GM18517 (cell line): Measurements from ENCODE around the gene GBE1.
A peak's percentile ranks its signal among the peaks of the same experiment; 100 is the strongest.

ENCODE experiments used
- ATAC-seq: cut with Tn5 transposase; IDR thresholded peaks from one replicate; pipeline ENCODE4 v1.9.1; 2021; ENCODE audit warnings: mild to moderate bottlenecking, moderate library complexity; ENCODE audit not compliant: unreplicated experiment

The GBE1 gene

DNA sequence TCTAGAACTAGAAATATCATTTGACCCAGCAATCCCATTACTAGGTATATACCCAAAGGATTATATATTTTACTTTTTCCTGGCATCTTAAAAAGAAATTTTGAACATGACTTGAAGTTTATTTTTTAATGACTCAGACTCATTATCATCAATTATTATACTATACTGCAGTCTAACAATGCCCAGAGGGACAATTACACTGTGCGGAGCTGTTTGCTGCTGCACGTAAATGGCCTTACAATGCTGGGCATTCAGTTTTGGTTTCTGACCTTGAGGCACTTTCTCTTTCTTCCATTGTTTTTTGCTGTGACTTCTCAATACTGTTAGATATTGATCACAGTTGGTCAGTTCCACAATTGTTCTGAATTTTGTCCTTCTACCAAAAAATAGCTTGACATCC, 128.8 kb downstream of the GBE1 start:
- ATAC-seq = no peak

- ATAC-seq = no peak
Measured at GRCh38 chr3:81624756-81625155, 136.7 kb downstream of the GBE1 start.

DNA sequence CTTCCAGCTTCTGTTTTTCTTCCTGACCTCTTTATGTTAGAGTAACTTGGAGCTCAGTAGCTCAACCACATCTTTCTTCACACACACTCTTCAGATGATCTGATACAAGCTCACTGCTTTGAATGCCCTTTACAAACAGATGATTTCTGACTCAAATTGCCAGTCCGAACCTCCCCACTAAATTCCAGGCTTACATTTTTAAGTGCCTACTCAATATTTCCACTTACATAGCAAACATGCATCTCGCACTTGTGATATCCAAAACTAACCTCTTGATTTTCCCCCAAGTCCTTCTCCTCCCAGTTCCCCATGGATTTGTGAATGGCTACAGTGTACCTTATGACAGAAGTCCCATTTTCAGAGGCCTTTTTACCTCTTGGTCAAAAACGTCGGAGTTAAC, 139.1 kb downstream of the GBE1 start:
- no peak for ATAC-seq

DNA sequence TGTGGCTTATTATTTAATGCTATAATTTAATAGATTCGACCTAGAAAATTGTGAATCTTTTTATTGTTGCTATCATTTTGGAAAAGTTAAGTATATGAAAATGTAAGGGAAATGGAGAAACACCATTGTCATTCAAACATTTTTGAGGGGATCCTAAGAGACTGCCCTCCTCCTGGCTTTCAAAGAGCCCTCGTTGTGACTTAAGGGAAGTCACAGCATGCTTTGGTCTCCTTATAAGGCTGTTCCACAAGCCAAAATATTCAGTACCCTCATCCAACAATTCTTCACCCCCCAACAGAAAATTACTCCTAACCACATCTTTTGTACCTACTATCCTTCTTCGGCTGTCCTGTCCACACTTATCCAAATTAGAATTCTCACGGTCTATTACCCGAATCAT, 140.2 kb downstream of the GBE1 start:
- no peak for ATAC-seq

GRCh38 chr3:81620849-81621248, 140.6 kb downstream of the GBE1 start:
- no peak for ATAC-seq

DNA sequence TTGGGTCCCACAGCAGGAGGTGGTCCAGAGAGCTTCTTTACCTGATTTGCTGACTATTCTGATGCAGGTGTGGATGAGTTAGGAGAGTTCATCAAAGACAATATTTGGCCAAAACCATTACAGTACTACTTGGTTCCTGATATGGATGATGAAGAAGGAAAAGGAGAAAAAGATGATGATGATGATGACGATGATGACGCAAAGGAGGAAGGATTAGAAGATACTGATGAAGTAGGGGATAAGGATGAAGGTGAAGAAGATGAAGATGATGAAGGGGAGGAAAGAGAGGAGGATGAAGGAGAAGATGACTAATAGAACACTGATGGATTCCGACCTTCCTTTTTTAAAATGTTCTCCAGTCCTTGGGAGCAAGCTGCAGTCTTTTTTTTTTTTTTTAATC, 148.7 kb downstream of the GBE1 start:
- no peak for ATAC-seq

DNA sequence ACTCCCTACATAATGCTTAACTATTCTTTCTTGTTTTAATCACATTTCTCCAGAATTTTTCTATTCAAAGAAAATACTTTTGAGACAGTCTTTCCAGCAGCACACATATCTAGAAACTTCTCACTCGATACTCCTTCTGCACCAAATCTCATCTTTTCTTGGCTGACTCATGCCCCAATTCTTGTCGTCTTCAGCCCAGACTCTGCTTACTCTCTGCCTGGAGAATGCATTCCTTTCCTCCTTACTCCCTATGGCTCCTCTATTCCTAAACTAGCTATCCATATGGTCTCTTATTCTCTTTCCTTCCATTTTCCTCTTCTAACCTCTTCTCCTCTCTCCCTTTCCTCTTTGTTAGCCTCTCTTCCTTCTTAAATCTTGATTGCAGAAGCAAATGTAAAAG, 158.7 kb downstream of the GBE1 start:
- no peak for ATAC-seq

GRCh38 chr3:81601707-81602305, 159.6 kb downstream of the GBE1 start:
- no peak for ATAC-seq

GRCh38 chr3:81592101-81592500, 169.3 kb downstream of the GBE1 start:
- no peak for ATAC-seq

GRCh38 chr3:81585937-81586336, 175.5 kb downstream of the GBE1 start:
- ATAC-seq = no peak

- ATAC-seq = no peak
Measured at GRCh38 chr3:81585056-81585455, 176.4 kb downstream of the GBE1 start.

DNA sequence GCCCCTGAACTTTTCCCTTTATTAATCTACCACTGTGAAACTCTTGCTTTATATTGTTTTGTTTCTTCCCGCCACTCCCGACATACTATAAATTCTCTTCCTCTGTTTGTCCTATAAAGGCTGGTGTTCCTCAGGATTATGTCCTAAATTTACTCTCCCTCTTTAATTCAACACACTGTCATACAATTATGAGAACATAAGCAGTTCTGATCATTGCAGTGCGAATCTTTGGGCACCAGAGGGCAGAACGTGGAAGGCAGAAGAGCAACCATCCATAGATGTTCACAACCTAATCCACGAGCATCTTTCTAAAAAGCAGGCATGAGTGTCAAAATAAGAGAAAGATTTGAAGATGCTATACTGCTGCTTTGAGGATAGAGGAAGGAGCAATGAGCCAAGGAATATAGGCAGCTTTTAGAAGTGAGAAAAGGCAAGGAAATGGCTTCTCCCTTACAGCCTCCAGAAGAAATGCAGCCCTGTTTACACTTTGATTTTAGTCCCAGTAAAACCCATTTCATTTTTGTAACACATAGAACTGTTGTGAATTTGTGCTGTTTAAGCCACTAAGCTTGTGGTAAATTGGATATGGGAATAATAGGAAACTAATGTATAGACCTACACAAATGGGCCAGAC, 179.4 kb downstream of the GBE1 start:
- peak; percentile 79 for ATAC-seq

GRCh38 chr3:81580355-81580754, 181.1 kb downstream of the GBE1 start:
- no peak for ATAC-seq

- ATAC-seq = no peak
Measured at GRCh38 chr3:81579744-81580143, 181.7 kb downstream of the GBE1 start.

- no peak for ATAC-seq
Measured at GRCh38 chr3:81572201-81572756, 189.2 kb downstream of the GBE1 start.

DNA sequence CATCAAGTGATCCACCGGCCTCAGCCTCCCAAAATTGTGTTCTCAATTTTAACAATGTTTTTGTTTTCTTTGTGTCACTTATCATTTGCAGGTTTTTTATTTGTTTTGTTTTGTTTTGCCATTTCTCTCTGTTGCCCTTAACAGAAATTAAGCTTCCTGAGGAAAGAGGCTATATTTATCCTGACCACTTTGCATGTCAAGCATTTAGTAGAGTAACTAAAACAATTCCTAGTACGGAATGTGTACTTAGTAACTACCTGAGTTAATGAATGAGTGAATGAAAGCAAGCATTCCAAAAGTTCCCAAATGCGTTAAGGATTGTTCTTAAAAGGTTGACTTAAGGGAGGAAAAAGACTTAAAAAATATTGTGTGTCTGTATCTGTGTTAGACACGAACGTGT, 193.1 kb downstream of the GBE1 start:
- no peak for ATAC-seq

- ATAC-seq = no peak
Measured at GRCh38 chr3:81565041-81565440, 196.4 kb downstream of the GBE1 start.

GRCh38 chr3:81558106-81558505, 203.3 kb downstream of the GBE1 start:
- ATAC-seq = no peak

- no peak for ATAC-seq
Measured at GRCh38 chr3:81554801-81555200, 206.6 kb downstream of the GBE1 start.

GRCh38 chr3:81554388-81554787, 207.1 kb downstream of the GBE1 start:
- ATAC-seq = no peak

- ATAC-seq = no peak
Measured at GRCh38 chr3:81550415-81550814, 211.0 kb downstream of the GBE1 start.

DNA sequence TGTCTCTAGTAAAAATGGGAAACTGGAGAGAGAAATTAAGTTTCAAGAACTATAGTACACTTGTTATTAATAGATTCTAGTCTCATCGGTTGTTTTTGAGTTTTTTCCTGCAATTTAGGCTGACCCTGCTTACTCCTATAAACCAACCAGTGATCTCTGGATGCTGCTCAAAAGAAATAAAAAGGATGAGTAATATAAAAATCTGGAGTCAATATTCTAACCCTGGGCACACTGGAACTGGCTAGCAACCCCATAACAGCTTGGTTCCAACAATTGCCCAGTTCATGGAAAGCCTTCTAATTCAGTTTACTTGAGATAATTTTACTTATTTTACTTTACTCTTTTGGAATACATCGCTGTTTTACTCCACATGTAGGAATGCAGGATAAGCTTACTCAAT, 211.6 kb downstream of the GBE1 start:
- ATAC-seq = no peak

- ATAC-seq = no peak
Measured at GRCh38 chr3:81549388-81549787, 212.1 kb downstream of the GBE1 start.
